Pancreas (tissue), 10 donors: ENCODE results near the gene HOXD3. TPM values are rescaled to one million over a fixed set of nuclear protein-coding genes. Genes with fewer than 3 reads are reported as not detected.

Source experiments
- ATAC-seq, 4 donors: fragments of 200-7000 bp; cut with Tn5 transposase; one replicate each; pipeline versions ENCODE4 v1.8.0 to v1.9.1; 2020; ENCODE audit warnings: mild to moderate bottlenecking in 4 of 4, moderate library complexity in 4 of 4
- DNase-seq, 6 donors: peaks; one replicate each; pipeline ENCODE4 v3.0.0-alpha.2; 2020
- FAIRE-seq: peaks from 2 replicates; lab custom pipeline; 2012; peaks lifted over from hg19 to GRCh38; lab: Jason Lieb, UNC
- H3K27ac ChIP-seq, 4 donors: fragments of 200-600 bp; sonication (generic); 1 replicate in 3 of 4; 2 replicates in 1 of 4; pipeline versions ENCODE4 v1.5.0 to v1.8.0; 2020
- H3K27me3 ChIP-seq, 4 donors: fragments of 200-600 bp; one replicate each; pipeline ENCODE4 v1.8.0; 2021
- H3K36me3 ChIP-seq, 3 donors: fragments of 200-600 bp; sonication (generic) in 1 of 3; one replicate each; pipeline versions ENCODE4 v1.5.0 to v1.8.0; 2020 to 2021
- H3K4me1 ChIP-seq, 3 donors: fragments of 200-600 bp; one replicate each; pipeline ENCODE4 v1.8.0; 2021
- H3K4me3 ChIP-seq, 4 donors: fragments of 200-600 bp; sonication (generic) in 2 of 4; one replicate each; pipeline versions ENCODE4 v1.5.0 to v1.8.0; 2020 to 2021
- H3K9me3 ChIP-seq, 4 donors: fragments of 200-600 bp; one replicate each; pipeline ENCODE4 v1.8.0; 2021
- WGBS, 2 donors: extraction: QIAGEN DNeasy Blood & Tissue Kit; methylation state at CpG; one replicate each; pipeline ENCODE4 v1.1.7; 2013; 5-methylcytosine and 5-hydroxymethylcytosine counted together
- intact Hi-C, 3 donors: fragments of 100-400 bp; cut with DNase I; formaldehyde crosslinking; loops; one replicate each; pipeline versions ENCODE4 v1.11.1 to v1.14.2; 2022
- polyA plus RNA-seq, 2 donors: library from polyadenylated mRNA; stranded (reverse); fragments of 200-250 nt; gene quantifications; one replicate each; pipeline ENCODE4 v1.2.3, GENCODE V29; 2013
- total RNA-seq, 6 donors: library from RNA; stranded (reverse); fragmentation: NEBNext Ultra II Directional in 4 of 6; extraction: Animal tissue kit (Norgen Biotek cat#: 25700) in 4 of 6; gene quantifications; one replicate each; pipeline versions ENCODE4 v1.2.1 to v1.2.4, GENCODE V29; 2021 to 2023
- TF ChIP-seq, protein P1 (sequence below), 4 donors: fragments of 200-600 bp; sonication (generic) in 3 of 4; IDR thresholded peaks; one replicate each; pipeline versions ENCODE4 v1.5.0 to v1.8.0; 2021; ENCODE audit warnings: antibody characterized with exemption in 4 of 4
- donor health status: healthy with polysubstance abuse.
- donor health status: DM: no; HTN: no; CAD: no; lungs with moderate emphysema.
- donor health status: DM: no; HTN: no; CAD: no.
- donor health status: control.
- donor health status: control.
- donor health status: Bipolar disorder and iron deficiency.
- donor health status: DM: yes; HTN: yes; CAD: no.
- donor health status: DM: no; HTN: no; CAD: no.
- donor health status: DM: no; HTN: no; CAD: no.
- donor health status: DM: yes; HTN: yes; CAD: no.

HOXD3 gene
- total and polyA plus RNA-seq, 8 donors = 0.19 to 0.68 (median 0.25) TPM; not detected in 1

DNA sequence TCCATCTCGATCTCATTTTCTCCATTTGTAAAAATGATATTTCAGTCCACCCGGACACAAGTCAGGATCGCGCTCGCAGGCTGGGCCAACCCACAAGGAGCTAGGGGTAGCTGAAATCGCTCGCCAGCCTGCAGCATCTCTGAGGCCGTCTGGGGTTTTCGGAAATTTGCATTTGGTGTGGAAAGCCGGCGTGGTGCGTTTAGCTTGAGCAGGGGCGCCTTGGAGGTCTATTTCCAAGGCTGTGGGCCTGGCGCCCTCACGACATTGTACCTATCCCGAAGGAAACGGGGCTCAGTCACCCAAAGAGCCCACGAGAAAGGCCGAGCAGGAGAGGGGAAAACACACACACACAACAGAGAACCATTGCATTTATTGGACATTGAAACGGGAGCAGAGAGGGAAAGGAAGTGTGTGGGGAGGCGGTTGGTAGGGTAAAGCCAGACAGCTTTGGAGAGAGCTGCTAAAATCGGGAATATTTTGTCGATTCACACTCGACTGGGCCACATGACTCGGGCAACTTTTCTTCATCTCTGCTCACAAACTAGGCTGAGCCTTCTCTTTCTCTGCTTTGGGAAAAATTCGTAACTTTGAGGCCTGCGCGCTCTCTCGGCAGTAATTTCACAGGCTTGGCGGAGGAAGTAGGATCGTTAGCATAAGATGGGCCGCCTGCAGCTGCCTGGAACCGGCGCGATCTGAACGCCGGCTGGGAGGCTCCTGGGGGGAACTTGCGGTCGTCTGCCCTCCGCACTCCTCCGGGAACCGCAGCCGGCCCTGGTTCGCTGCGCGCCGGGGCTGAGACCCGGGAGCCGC, 28.7 kb upstream of the HOXD3 start:
- TF ChIP-seq, protein P1, sequence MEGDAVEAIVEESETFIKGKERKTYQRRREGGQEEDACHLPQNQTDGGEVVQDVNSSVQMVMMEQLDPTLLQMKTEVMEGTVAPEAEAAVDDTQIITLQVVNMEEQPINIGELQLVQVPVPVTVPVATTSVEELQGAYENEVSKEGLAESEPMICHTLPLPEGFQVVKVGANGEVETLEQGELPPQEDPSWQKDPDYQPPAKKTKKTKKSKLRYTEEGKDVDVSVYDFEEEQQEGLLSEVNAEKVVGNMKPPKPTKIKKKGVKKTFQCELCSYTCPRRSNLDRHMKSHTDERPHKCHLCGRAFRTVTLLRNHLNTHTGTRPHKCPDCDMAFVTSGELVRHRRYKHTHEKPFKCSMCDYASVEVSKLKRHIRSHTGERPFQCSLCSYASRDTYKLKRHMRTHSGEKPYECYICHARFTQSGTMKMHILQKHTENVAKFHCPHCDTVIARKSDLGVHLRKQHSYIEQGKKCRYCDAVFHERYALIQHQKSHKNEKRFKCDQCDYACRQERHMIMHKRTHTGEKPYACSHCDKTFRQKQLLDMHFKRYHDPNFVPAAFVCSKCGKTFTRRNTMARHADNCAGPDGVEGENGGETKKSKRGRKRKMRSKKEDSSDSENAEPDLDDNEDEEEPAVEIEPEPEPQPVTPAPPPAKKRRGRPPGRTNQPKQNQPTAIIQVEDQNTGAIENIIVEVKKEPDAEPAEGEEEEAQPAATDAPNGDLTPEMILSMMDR (IDR thresholded peaks at IDR 0.05) = no peak
- Histone ChIP-seq H3K27ac (peak overlapping the region in 1 of 4 donors; percentile 8), H3K4me1 (peaks cover 0 to 8% (median 5%) of the 10 kb centered on the region in 3 donors), H3K36me3 (no peaks in the 10 kb centered on the region), H3K27me3 (peaks cover 12 to 83% (median 35%) of the 10 kb centered on the region in 4 donors), H3K9me3 (no peaks in the 10 kb centered on the region), H3K4me3 (no peak overlapping the region)
- WGBS, 2 donors = 10 to 13% methylated on average over 49 of the region's 49 CpGs
- ATAC-seq = no peak
- no peak for DNase-seq
- intact Hi-C loops = loop anchor here in 2 of 3 donors (5.0 to 10.0 kb wide), 4 partner anchors 509 to 1016 kb away; no protein-coding TSS in a partner anchor
- no peak for FAIRE-seq

DNA sequence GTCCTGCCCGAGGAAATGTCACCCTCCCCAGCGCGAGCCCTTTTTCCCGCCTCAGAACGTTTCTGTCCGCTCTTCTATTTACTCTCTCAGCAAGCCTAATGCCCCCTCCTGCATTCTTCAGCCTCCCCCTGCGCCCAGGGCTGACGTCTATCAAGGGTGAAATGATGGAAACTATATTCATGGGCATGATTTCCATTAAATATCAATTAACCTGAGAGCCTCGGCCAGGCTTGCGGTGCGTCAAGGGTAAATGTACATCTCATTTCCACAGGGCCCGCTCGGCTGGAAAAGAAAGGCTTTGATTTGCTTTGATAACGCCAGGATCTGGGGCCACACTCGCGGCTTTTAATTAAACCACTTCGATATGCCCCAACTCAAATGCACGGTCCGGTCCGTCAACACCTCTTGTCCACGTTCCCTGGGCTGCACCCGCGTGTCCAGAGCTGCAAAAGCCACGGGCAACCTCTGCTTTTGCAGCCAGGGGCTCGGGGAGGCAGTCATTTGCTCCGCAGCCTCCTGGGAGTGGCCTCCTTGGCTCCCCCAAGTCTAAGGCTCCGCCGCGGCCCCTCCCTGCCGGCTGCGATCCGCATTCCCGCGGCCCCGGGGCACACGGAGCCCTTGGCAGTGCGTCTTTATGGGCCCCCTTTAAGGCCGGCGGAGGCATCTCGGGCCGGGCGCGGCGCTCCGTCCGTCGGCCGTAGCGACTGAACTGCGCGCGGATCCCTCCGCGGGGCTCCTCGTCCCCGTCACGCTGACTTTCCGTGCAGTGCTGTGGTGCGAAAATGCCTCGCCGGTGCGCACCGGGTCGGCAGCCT, 27.9 kb upstream of the HOXD3 start, which contains the start of gene HOXD8:
Gene HOXD8, plus strand, starts transcription at position 724 of the 815 bp plus-strand sequence. CDS start 662 bp downstream, outside the sequence.
- FAIRE-seq (no peak), ATAC-seq (peak in 3 of 4 donors; percentile 39 to 52 (median 42)), DNase-seq (peak in 1 of 6 donors; percentile 62)
- Histone ChIP-seq H3K27ac (peak within 1 kb of the TSS in 1 of 4 donors; percentile 28), H3K27me3 (peaks cover 12 to 87% (median 36%) of the 10 kb centered on the region in 4 donors), H3K4me3 (peak within 1 kb of the TSS in 2 of 4 donors; percentile 16 to 39), H3K4me1 (peaks cover 0 to 8% (median 5%) of the 10 kb centered on the region in 3 donors), H3K36me3 (no peaks in the 10 kb centered on the region), H3K9me3 (no peaks in the 10 kb centered on the region)
- 3 to 6% methylated on average over 62 to 64 of the region's 64 CpGs for WGBS, 2 donors
- intact Hi-C loops = loop anchor here in 2 of 3 donors (5.0 to 10.0 kb wide), 4 partner anchors 508 to 1016 kb away; no protein-coding TSS in a partner anchor
- TF ChIP-seq, protein P1 (IDR thresholded peaks at IDR 0.05) = no peak

DNA sequence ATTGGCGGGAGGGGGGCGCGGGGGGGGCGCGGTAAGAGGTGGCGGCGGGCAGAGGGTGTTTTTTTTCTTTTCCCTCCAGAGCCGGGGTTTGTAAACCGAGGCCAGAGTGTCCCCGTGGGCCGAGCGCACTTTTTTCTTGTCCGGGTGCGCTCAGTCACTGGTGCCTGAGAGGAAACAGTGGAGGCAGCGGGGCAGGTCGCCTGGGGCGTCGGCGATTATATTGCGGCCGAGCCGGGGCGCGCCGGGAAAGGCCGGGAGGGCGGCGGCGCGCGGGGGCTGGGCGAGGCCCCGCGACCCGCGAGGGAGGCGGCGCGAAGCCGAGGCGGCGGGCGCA, 27.3 kb upstream of the HOXD3 start:
- no peak for DNase-seq
- Histone ChIP-seq H3K36me3 (no peaks in the 10 kb centered on the region), H3K27ac (no peak overlapping the region), H3K4me1 (peaks cover 0 to 8% (median 5%) of the 10 kb centered on the region in 3 donors), H3K4me3 (peak overlapping the region in 2 of 4 donors; percentile 16 to 39), H3K9me3 (no peaks in the 10 kb centered on the region), H3K27me3 (peaks cover 9 to 86% (median 37%) of the 10 kb centered on the region in 4 donors)
- intact Hi-C loops = loop anchor here (5.0 to 10.0 kb wide), 6 partner anchors 325 to 1015 kb away; no protein-coding TSS in a partner anchor
- ATAC-seq = peak in 1 of 4 donors; percentile 16
- FAIRE-seq = no peak
- 2 to 5% methylated on average over 42 to 43 of the region's 43 CpGs for WGBS, 2 donors
- TF ChIP-seq, protein P1 (IDR thresholded peaks at IDR 0.05) = no peak

DNA sequence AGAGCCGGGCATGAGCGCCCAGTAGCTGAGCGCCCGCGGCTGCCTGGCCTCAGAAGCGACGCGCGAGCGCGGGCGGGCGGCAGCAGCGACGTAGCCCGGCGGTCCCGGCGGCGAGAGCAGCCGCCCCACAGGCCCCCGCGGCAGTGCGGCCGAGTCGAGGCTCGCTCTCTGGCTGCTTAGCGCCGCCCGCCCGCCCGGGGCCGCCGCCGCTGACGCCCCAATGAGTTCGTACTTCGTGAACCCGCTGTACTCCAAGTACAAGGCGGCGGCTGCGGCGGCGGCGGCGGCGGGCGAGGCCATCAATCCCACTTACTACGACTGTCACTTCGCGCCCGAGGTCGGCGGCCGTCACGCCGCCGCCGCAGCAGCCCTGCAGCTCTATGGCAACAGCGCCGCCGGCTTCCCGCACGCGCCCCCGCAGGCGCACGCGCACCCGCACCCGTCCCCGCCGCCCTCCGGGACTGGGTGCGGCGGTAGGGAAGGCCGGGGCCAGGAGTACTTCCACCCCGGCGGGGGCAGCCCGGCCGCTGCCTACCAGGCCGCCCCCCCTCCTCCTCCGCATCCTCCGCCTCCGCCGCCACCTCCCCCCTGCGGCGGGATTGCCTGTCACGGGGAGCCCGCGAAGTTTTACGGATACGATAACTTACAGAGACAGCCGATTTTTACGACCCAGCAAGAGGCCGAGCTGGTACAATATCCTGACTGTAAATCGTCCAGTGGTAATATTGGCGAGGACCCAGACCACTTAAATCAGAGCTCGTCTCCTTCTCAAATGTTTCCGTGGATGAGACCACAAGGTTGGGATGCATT, 26.8 kb upstream of the HOXD3 start:
- Histone ChIP-seq H3K9me3 (no peaks in the 10 kb centered on the region), H3K27me3 (peaks cover 8 to 80% (median 35%) of the 10 kb centered on the region in 4 donors), H3K4me1 (peaks cover 0 to 8% (median 5%) of the 10 kb centered on the region in 3 donors), H3K27ac (peak overlapping the region in 1 of 4 donors; percentile 28), H3K36me3 (no peaks in the 10 kb centered on the region), H3K4me3 (peak overlapping the region in 2 of 4 donors; percentile 16 to 39)
- ATAC-seq = peak in 1 of 4 donors; percentile 23
- intact Hi-C loops = loop anchor here in 2 of 3 donors (10.0 kb wide), 2 partner anchors 324 to 434 kb away; no protein-coding TSS in a partner anchor
- TF ChIP-seq, protein P1 (IDR thresholded peaks at IDR 0.05) = no peak
- 4 to 6% methylated on average over 58 to 100 of the region's 100 CpGs for WGBS, 2 donors
- FAIRE-seq = no peak
- peak in 2 of 6 donors; percentile 61 to 72 for DNase-seq
